K562 (cell line): ENCODE data around the gene ABCA10. TPM values are rescaled to one million over a fixed set of nuclear protein-coding genes. Genes with fewer than 3 reads are reported as not detected.
A peak's percentile ranks its signal among the peaks of the same experiment; 100 is the strongest.

Experiments
- ATAC-seq: fragments of 200-7000 bp; cut with Tn5 transposase; 3 replicates; pipeline ENCODE4 v1.9.1; 2020; ENCODE audit warnings: moderate library complexity
- BruUV-seq: library from RNA; stranded (reverse); fragments of 400-500 nt; replicated peaks from 2 replicates; lab custom pipeline; 2021; lab: Mats Ljungman, UMichigan
- CTCF ChIA-PET: fragments of 300-600 bp; formaldehyde crosslinking; extraction: SDS; loops from one replicate; lab custom pipeline; 2021; ENCODE audit warnings: low intra/inter-chr PET ratio; lab: Yijun Ruan, JAX
- POLR2A ChIA-PET: fragments of 300-600, 350-650 bp; sonication (Branson Sonifier 250); formaldehyde crosslinking; extraction: SDS; loops from one replicate; lab custom pipeline; 2021; ENCODE audit warnings: antibody characterized with exemption, inconsistent platforms; lab: Yijun Ruan, JAX
- DNase-seq, 4 experiments: peaks; one replicate each; pipeline versions ENCODE4 v3.0.0 to v3.0.0-alpha.2; 2011 to 2018; ENCODE audit warnings: low spot score in 3 of 4, mixed read lengths in 3 of 4; ENCODE audit errors: extremely low read depth in 1 of 4
- FAIRE-seq: peaks from 2 replicates; lab custom pipeline; 2011; peaks lifted over from hg19 to GRCh38; lab: Jason Lieb, UNC
- H2AFZ ChIP-seq: 2 replicates; pipeline ENCODE4 v1.6.0; 2011; ENCODE audit warnings: low read depth, low read length, control low read depth, inconsistent platforms
- H3K27ac ChIP-seq: fragments of 200-600 bp; 3 replicates; pipeline ENCODE4 v1.8.0; 2011; ENCODE audit warnings: low read depth, mild to moderate bottlenecking, control low read depth, inconsistent platforms, low read length, moderate library complexity, mixed read lengths; ENCODE audit errors: extremely low read depth
- H3K27me3 ChIP-seq, 2 experiments: fragments of 300-600 bp in 1 of 2; 2 replicates in 1 of 2; 3 replicates in 1 of 2; pipeline versions ENCODE4 v1.6.0 to v1.8.0; 2011; ENCODE audit warnings: inconsistent platforms in 2 of 2, low read length in 2 of 2, mild to moderate bottlenecking in 1 of 2, mixed read lengths in 1 of 2, moderate library complexity in 1 of 2; ENCODE audit not compliant: control insufficient read depth in 2 of 2, insufficient read depth in 2 of 2
- H3K36me3 ChIP-seq: fragments of 300-600 bp; 3 replicates; pipeline ENCODE4 v1.8.0; 2011; ENCODE audit warnings: mild to moderate bottlenecking, low read length, inconsistent platforms; ENCODE audit not compliant: control insufficient read depth, insufficient read depth
- H3K4me1 ChIP-seq, 2 experiments: fragments of 200-600 bp in 1 of 2; replicated peaks in 1 of 2; 2 replicates in 1 of 2; 3 replicates in 1 of 2; pipeline versions ENCODE4 v1.5.1 to v1.8.0; 2011; ENCODE audit warnings: inconsistent platforms in 2 of 2, low read length in 2 of 2, mild to moderate bottlenecking in 1 of 2, mixed read lengths in 1 of 2, moderate library complexity in 1 of 2; ENCODE audit not compliant: control insufficient read depth in 2 of 2, insufficient read depth in 2 of 2
- H3K4me2 ChIP-seq: 2 replicates; pipeline ENCODE4 v1.6.1; 2011; ENCODE audit warnings: low read length, control low read depth, inconsistent platforms, mixed read lengths; ENCODE audit not compliant: insufficient read depth
- H3K4me3 ChIP-seq: fragments of 200-600 bp; sonication (generic), shearing (Covaris generic); 2 replicates; pipeline ENCODE4 v1.5.1; 2016; ENCODE audit warnings: control low read depth, inconsistent platforms
- H3K79me2 ChIP-seq: fragments of 200-600 bp; 3 replicates; pipeline ENCODE4 v1.8.0; 2011; ENCODE audit warnings: low read length, inconsistent platforms; ENCODE audit not compliant: control insufficient read depth, insufficient read depth
- H3K9ac ChIP-seq, 2 experiments: 2 replicates each; pipeline versions ENCODE4 v1.6.0 to v1.6.1; 2011; ENCODE audit warnings: low read depth in 2 of 2, low read length in 2 of 2, control low read depth in 1 of 2, inconsistent platforms in 1 of 2, mild to moderate bottlenecking in 1 of 2, mixed read lengths in 1 of 2; ENCODE audit not compliant: insufficient read depth in 1 of 2
- H3K9me1 ChIP-seq: one replicate; pipeline ENCODE4 v1.6.0; 2011; ENCODE audit warnings: inconsistent platforms, mild to moderate bottlenecking, low read length, moderate library complexity; ENCODE audit not compliant: control insufficient read depth, insufficient read depth
- H3K9me3 ChIP-seq: replicated peaks from 2 replicates; pipeline ENCODE4 v1.5.1; 2011; ENCODE audit warnings: low read depth, low read length, inconsistent platforms; ENCODE audit not compliant: control insufficient read depth, insufficient read depth
- H4K20me1 ChIP-seq: replicated peaks from 2 replicates; pipeline ENCODE4 v1.6.1; 2011; ENCODE audit warnings: low read length, inconsistent platforms, mixed read lengths; ENCODE audit not compliant: control insufficient read depth, insufficient read depth
- CTCF ChIP-seq, 3 experiments: IDR thresholded peaks in 2 of 3; conservative IDR thresholded peaks in 1 of 3; 2 replicates each; pipeline ENCODE4 v1.5.1; 2011 to 2012; ENCODE audit warnings: low read length in 3 of 3, mild to moderate bottlenecking in 3 of 3, control low read depth in 2 of 3, improper control_type of control experiment in 1 of 3, inconsistent platforms in 1 of 3, low read depth in 1 of 3, mixed read lengths in 1 of 3, moderate library complexity in 1 of 3; ENCODE audit not compliant: insufficient read depth in 2 of 3
- HDAC3 ChIP-seq: fragments of 450-650 bp; IDR thresholded peaks from 2 replicates; pipeline ENCODE4 v1.6.1; 2018; ENCODE audit warnings: borderline replicate concordance, mild to moderate bottlenecking, moderate library complexity; ENCODE audit not compliant: partially characterized antibody
- PATZ1 ChIP-seq: fragments of 250-450 bp; sonication (Bioruptor Pico); IDR thresholded peaks from 2 replicates; pipeline ENCODE4 v1.5.0; 2020; ENCODE audit warnings: mild to moderate bottlenecking, borderline replicate concordance
- RAD21 ChIP-seq, 2 experiments: fragments of 250-450 bp in 1 of 2; fragments of 450-650 bp in 1 of 2; sonication (Bioruptor Pico) in 1 of 2; formaldehyde crosslinking in 1 of 2; IDR thresholded peaks in 1 of 2; conservative IDR thresholded peaks in 1 of 2; 2 replicates each; pipeline versions ENCODE4 v1.4.0 to v1.8.0; 2020 to 2022; ENCODE audit warnings: mild to moderate bottlenecking in 2 of 2, moderate library complexity in 1 of 2
- RBM17 ChIP-seq: fragments of 200-400 bp; formaldehyde crosslinking; IDR thresholded peaks from 2 replicates; pipeline ENCODE4 v1.6.1; 2017; ENCODE audit warnings: low read depth, mild to moderate bottlenecking, low read length, borderline replicate concordance
- ZNF431 ChIP-seq: sonication (generic); formaldehyde crosslinking; IDR thresholded peaks from 2 replicates; pipeline ENCODE4 v1.8.0; 2022; ENCODE audit warnings: mild to moderate bottlenecking, missing genetic modification reagents
- ZNF717 ChIP-seq: fragments of 250-450 bp; sonication (Bioruptor Pico); IDR thresholded peaks from 2 replicates; pipeline ENCODE4 v1.5.0; 2021
- ZSCAN32 ChIP-seq: fragments of 450-650 bp; formaldehyde crosslinking; IDR thresholded peaks from 2 replicates; pipeline ENCODE4 v1.4.0; 2020; ENCODE audit warnings: mild to moderate bottlenecking, moderate library complexity
- WGBS: fragments of 100-300 bp; shearing (Covaris generic); methylation state at CpG from one replicate; pipeline ENCODE4 v1.1.6; 2016; ENCODE audit warnings: low coverage, mixed read lengths; ENCODE audit not compliant: insufficient coverage; ENCODE audit errors: missing lambda C conversion rate; 5-methylcytosine and 5-hydroxymethylcytosine counted together
- in situ Hi-C: fragments of 300-500 bp; cut with MboI; formaldehyde crosslinking; loops from 4 replicates; pipeline ENCODE4 v1.15.0; 2018; ENCODE audit warnings: inconsistent platforms, mixed read lengths
- intact Hi-C: fragments of 100-400 bp; cut with micrococcal nuclease; formaldehyde crosslinking; loops from 2 replicates; pipeline ENCODE4 v1.14.2; 2022
- polyA plus RNA-seq, 8 experiments: library from polyadenylated mRNA; depleted of rRNA in 4 of 8; stranded (reverse) in 5 of 8; unstranded in 3 of 8; fragments of >200 nt; fragmentation: Nextera tagmentation in 2 of 8; fragmentation: Illumina TruSeq in 1 of 8; extraction: Ambion mirVana in 2 of 8; extraction: Trizol in 1 of 8; gene quantifications; 2 replicates each; pipeline versions ENCODE4 v1.2.1 to v1.2.3, GENCODE V29; 2011 to 2014; ENCODE audit warnings: inconsistent platforms in 1 of 8, missing spikeins in 1 of 8
- total RNA-seq, 7 experiments: library from RNA; depleted of rRNA in 6 of 7; stranded (reverse); fragments of >200 nt in 6 of 7; fragmentation: Illumina TruSeq in 2 of 7; extraction: Trizol in 2 of 7; gene quantifications; 2 replicates each; pipeline versions ENCODE4 v1.2.1 to v1.2.3, GENCODE V29; 2011 to 2021; ENCODE audit warnings: low replicate concordance in 1 of 7

The ABCA10 gene
- total and polyA plus RNA-seq, 9 of the 15 experiments (the other 6 are each of a cell fraction or from before 2014, with no cell fraction given) = 0.04 to 0.45 (median 0.15) TPM; not detected in 1

- TF ChIP-seq RBM17 = no peak
- TF ChIP-seq PATZ1 (CRISPR knock-in tag) = no peak
- no peak for TF ChIP-seq ZNF431 (CRISPR knock-in tag)
- TF ChIP-seq HDAC3 = no peak
- TF ChIP-seq ZNF717 (CRISPR knock-in tag) = no peak
Observed at GRCh38 chr17:69218986-69219385, 9.6 kb downstream of the ABCA10 start (continued).

DNA sequence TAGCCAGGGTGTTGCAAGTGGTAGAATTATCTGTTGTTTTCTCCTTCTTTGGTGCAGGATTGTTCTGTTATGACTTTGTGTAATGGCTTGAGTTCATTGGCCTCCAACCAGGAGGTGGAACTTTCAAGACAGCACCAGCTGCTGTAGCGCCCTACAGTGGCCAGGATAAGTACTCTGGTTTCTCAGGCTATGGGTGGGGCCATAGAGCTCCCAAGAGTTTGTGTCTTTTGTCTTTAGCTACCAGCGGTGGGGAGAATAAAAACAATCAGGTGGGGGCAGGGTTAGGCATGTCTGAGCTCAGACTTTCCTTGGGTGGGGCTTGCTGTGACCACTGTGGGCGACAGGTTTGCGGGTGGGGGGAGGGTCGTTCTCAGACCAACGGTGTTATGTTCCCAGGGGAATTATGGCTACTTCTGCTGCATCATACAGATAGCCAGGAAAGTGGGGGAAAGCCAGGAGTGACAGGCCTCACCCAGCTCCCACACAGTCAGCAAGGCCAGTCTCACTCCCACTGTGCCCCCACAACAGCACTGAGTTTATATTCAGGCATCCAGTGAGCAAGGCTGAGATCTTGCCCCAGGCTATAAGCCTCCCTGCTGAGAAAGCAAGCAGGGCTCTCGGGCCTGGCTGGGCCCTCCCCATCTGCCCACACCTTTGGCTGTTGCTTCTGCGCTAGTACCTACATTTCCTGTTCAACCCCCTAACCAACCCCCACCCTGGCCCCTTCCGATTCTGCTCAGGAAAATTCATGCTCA lies 15.4 kb downstream of the ABCA10 start:
- DNase-seq (no peak), ATAC-seq (peak; percentile 67; the same call in 2 of the 3 replicates), FAIRE-seq (no peak)
- POLR2A ChIA-PET = interaction anchor here (0.6 kb wide), 1 partner anchor 13 kb away, joined by 3 read pairs; no protein-coding TSS in a partner anchor
- in situ Hi-C loops (no loop called here), intact Hi-C loops (no loop called here)
- H3K4me1 ChIP-seq = no peaks in the 10 kb centered on the region
- no peaks in the 10 kb centered on the region for H3K9me3 ChIP-seq
- no peak overlapping the region for H3K27ac ChIP-seq
- CTCF ChIA-PET = no interaction called here
- 71% methylated on average over 6 of the region's 9 CpGs for WGBS
- H4K20me1 ChIP-seq = no peaks in the 10 kb centered on the region
- no peaks in the 10 kb centered on the region for H3K36me3 ChIP-seq
- H3K27me3 ChIP-seq = no peaks in the 10 kb centered on the region
- H3K4me3 ChIP-seq = no peak overlapping the region
- TF ChIP-seq CTCF (IDR thresholded peaks at IDR 0.05 in 2 of 3, conservative IDR thresholded peaks at IDR 0.05 in 1 of 3; ENCODE audit: insufficient read depth in 2 of 3, low read depth in 1 of 3, low read length in 3 of 3) (peak in 2 of 3 experiments; percentile 4 to 46; a peak in 2 of 6 replicates), RAD21 (CRISPR knock-in tag; conservative IDR thresholded peaks at IDR 0.05 in 1 of 2, IDR thresholded peaks at IDR 0.05 in 1 of 2) (peak in 1 of 2 experiments; percentile 39; a peak in 2 of 4 replicates), ZSCAN32 (CRISPR knock-in tag) (no peak)
- TF ChIP-seq, all 486 proteins: peak for 2
- Histone ChIP-seq H3K9me1 (no peaks in the 10 kb centered on the region), H3K4me2 (no peak overlapping the region), H3K9ac (no peak overlapping the region), H2AFZ (0 out of 2 replicates have a peak overlapping the region, but pooled peaks have one; percentile 2), H3K79me2 (no peaks in the 10 kb centered on the region)
- BruUV-seq = no TSS peak
